Endothelial cell of umbilical vein (primary cell): ENCODE results near the gene ZNF580. TPM values are rescaled to one million over a fixed set of nuclear protein-coding genes. Genes with fewer than 3 reads are reported as not detected.

Experiments used
- BruUV-seq: library from RNA; stranded (reverse); fragments of 400-500 nt; replicated peaks from 2 replicates; lab custom pipeline; 2021; lab: Mats Ljungman, UMichigan
- CTCF ChIA-PET: fragments of 300-600, 350-600 bp; sonication (Branson Sonifier 250); formaldehyde crosslinking; loops from one replicate; lab custom pipeline; 2021; ENCODE audit warnings: antibody characterized with exemption, inconsistent platforms; lab: Charles Lee
- POLR2A ChIA-PET: fragments of 300-600, 350-600 bp; sonication (Branson Sonifier 250); formaldehyde crosslinking; loops from one replicate; lab custom pipeline; 2021; ENCODE audit warnings: antibody characterized with exemption, inconsistent platforms; lab: Charles Lee
- DNase-seq: peaks from one replicate; pipeline ENCODE4 v3.0.0-alpha.2; 2011; ENCODE audit warnings: low read depth, low spot score
- FAIRE-seq: peaks from 2 replicates; lab custom pipeline; 2011; peaks lifted over from hg19 to GRCh38; lab: Jason Lieb, UNC
- H2AFZ ChIP-seq: 2 replicates; pipeline ENCODE4 v1.6.0; 2012; ENCODE audit warnings: low read depth, low read length, control low read depth, inconsistent platforms
- H3K27ac ChIP-seq: 2 replicates; pipeline ENCODE4 v1.5.1; 2011; ENCODE audit warnings: low read depth, mild to moderate bottlenecking, control low read depth, low read length, moderate library complexity; ENCODE audit not compliant: insufficient read depth
- H3K27me3 ChIP-seq, 2 experiments: 2 replicates each; pipeline versions ENCODE4 v1.6.0 to v1.6.1; 2011; ENCODE audit warnings: low read length in 2 of 2, mixed read lengths in 1 of 2; ENCODE audit not compliant: control insufficient read depth in 2 of 2, insufficient read depth in 2 of 2
- H3K36me3 ChIP-seq, 2 experiments: 2 replicates in 1 of 2; 3 replicates in 1 of 2; pipeline ENCODE4 v1.5.1; 2011; ENCODE audit warnings: low read length in 2 of 2, mild to moderate bottlenecking in 1 of 2, moderate library complexity in 1 of 2; ENCODE audit not compliant: control insufficient read depth in 2 of 2, insufficient read depth in 2 of 2; ENCODE audit errors: extremely low read depth in 1 of 2
- H3K4me1 ChIP-seq: 3 replicates; pipeline ENCODE4 v1.5.1; 2011; ENCODE audit warnings: mild to moderate bottlenecking, low read length; ENCODE audit not compliant: control insufficient read depth, insufficient read depth; ENCODE audit errors: extremely low read depth
- H3K4me2 ChIP-seq: 2 replicates; pipeline ENCODE4 v1.6.1; 2011; ENCODE audit warnings: low read length, control low read depth, mixed read lengths; ENCODE audit not compliant: insufficient read depth
- H3K4me3 ChIP-seq, 3 experiments: fragments of 200-600 bp in 1 of 3; sonication (generic), shearing (Covaris generic) in 1 of 3; replicated peaks in 1 of 3; 2 replicates each; pipeline ENCODE4 v1.5.1; 2011 to 2016; ENCODE audit warnings: control low read depth in 3 of 3, low read length in 3 of 3, mild to moderate bottlenecking in 2 of 3, inconsistent platforms in 1 of 3, low read depth in 1 of 3, moderate library complexity in 1 of 3; ENCODE audit not compliant: insufficient read depth in 1 of 3
- H3K79me2 ChIP-seq: 2 replicates; pipeline ENCODE4 v1.6.0; 2012; ENCODE audit warnings: low read length, inconsistent platforms; ENCODE audit not compliant: control insufficient read depth, insufficient read depth
- H3K9ac ChIP-seq: replicated peaks from 2 replicates; pipeline ENCODE3; 2011; ENCODE audit warnings: low read length, control low read depth; ENCODE audit not compliant: insufficient read depth; ENCODE audit errors: extremely low read depth
- H3K9me1 ChIP-seq: replicated peaks from 3 replicates; pipeline ENCODE4 v1.6.0; 2011; ENCODE audit warnings: mild to moderate bottlenecking, low read length; ENCODE audit not compliant: control insufficient read depth, insufficient read depth; ENCODE audit errors: extremely low read depth
- H3K9me3 ChIP-seq: replicated peaks from 2 replicates; pipeline ENCODE4 v1.5.1; 2012; ENCODE audit warnings: low read length, inconsistent platforms; ENCODE audit not compliant: control insufficient read depth, insufficient read depth
- H4K20me1 ChIP-seq: replicated peaks from 2 replicates; pipeline ENCODE3; 2011; ENCODE audit warnings: mild to moderate bottlenecking, low read length; ENCODE audit not compliant: control insufficient read depth, insufficient read depth; ENCODE audit errors: extremely low read depth
- CTCF ChIP-seq, 2 donors: IDR thresholded peaks; 1 replicate in 1 of 2; 2 replicates in 1 of 2; pipeline ENCODE4 v1.5.1; 2011; ENCODE audit warnings: low read length in 2 of 2, mild to moderate bottlenecking in 2 of 2, moderate library complexity in 2 of 2, control low read depth in 1 of 2, inconsistent platforms in 1 of 2, low read depth in 1 of 2; ENCODE audit not compliant: insufficient read depth in 1 of 2; ENCODE audit errors: extremely low read depth in 1 of 2
- EZH2 ChIP-seq: IDR thresholded peaks from 2 replicates; pipeline ENCODE4 v1.6.1; 2012; ENCODE audit warnings: borderline replicate concordance, low read depth, mild to moderate bottlenecking, moderate library complexity, low read length, inconsistent platforms; ENCODE audit not compliant: severe bottlenecking
- FOS ChIP-seq: IDR thresholded peaks from 2 replicates; pipeline ENCODE4 v1.6.1; 2011; ENCODE audit warnings: mild to moderate bottlenecking, low read length, moderate library complexity, borderline replicate concordance; ENCODE audit not compliant: insufficient read depth
- GATA2 ChIP-seq: IDR thresholded peaks from 2 replicates; pipeline ENCODE4 v1.7.0; 2011; ENCODE audit warnings: low read depth, mild to moderate bottlenecking, moderate library complexity, mixed read lengths, low read length; ENCODE audit not compliant: insufficient read length, insufficient read depth
- JUN ChIP-seq: IDR thresholded peaks from 2 replicates; pipeline ENCODE4 v1.6.1; 2011; ENCODE audit warnings: borderline replicate concordance, low read depth; ENCODE audit not compliant: insufficient read length, insufficient read depth
- MAX ChIP-seq: IDR thresholded peaks from 2 replicates; pipeline ENCODE4 v1.6.1; 2011; ENCODE audit not compliant: insufficient read depth, insufficient read length
- MYC ChIP-seq: IDR thresholded peaks from one replicate; pipeline ENCODE4 v1.6.1; 2011; ENCODE audit warnings: mild to moderate bottlenecking, low read depth, low read length
- POLR2A ChIP-seq: IDR thresholded peaks from 2 replicates; pipeline ENCODE4 v1.6.1; 2012; ENCODE audit warnings: low read depth, mild to moderate bottlenecking, control low read depth, low read length
- POLR2AphosphoS5 ChIP-seq: IDR thresholded peaks from 2 replicates; pipeline ENCODE4 v1.6.1; 2012; ENCODE audit warnings: low read depth, mild to moderate bottlenecking, control low read depth, low read length, moderate library complexity; ENCODE audit not compliant: insufficient read depth
- dilution Hi-C: fragments of 300-500 bp; cut with MboI; formaldehyde crosslinking; loops from one replicate; pipeline ENCODE4 v1.15.0; 2019; ENCODE audit warnings: low sequenced_read_pairs; ENCODE audit not compliant: extremely low pct_ligation_motif_present
- intact Hi-C: fragments of 100-400 bp; cut with micrococcal nuclease; formaldehyde crosslinking; loops from one replicate; pipeline ENCODE4 v1.10.0; 2022
- polyA plus RNA-seq, 4 experiments: library from polyadenylated mRNA; depleted of rRNA in 3 of 4; stranded (reverse) in 3 of 4; unstranded in 1 of 4; fragments of >200 nt; gene quantifications; 2 replicates each; pipeline versions ENCODE4 v1.2.1 to v1.2.3, GENCODE V29; 2011 to 2012; ENCODE audit warnings: missing spikeins in 1 of 4
- total RNA-seq: library from RNA; stranded (reverse); gene quantifications from 2 replicates; pipeline ENCODE4 v1.2.3, GENCODE V29; 2021

The ZNF580 gene
- total and polyA plus RNA-seq, 2 donors (not counting 3 experiments of a cell fraction or from before 2014, with no cell fraction given): 13.7 to 41.1 TPM

- CTCF ChIA-PET: interaction anchor here (0.7 to 3.8 kb wide), 28 partner anchors 11 to 466 kb away, joined by 3 to 40 read pairs (median 6); partner anchors contain the start of genes ZNF628 and ZNF784
- Histone ChIP-seq H3K4me3 (peak overlapping the region in 1 of 3 experiments; percentile 25), H3K27ac (no peak overlapping the region), H3K4me1 (peaks cover 13% of the 10 kb centered on the region), H3K9ac (no peak overlapping the region), H3K4me2 (peak overlapping the region; percentile 59), H2AFZ (no peak overlapping the region), H3K9me1 (no peaks in the 10 kb centered on the region), H4K20me1 (no peaks in the 10 kb centered on the region), H3K9me3 (no peaks in the 10 kb centered on the region), H3K27me3 (no peaks in the 10 kb centered on the region), H3K36me3 (peaks cover 0 to 5% of the 10 kb centered on the region in 2 experiments), H3K79me2 (peaks cover 26% of the 10 kb centered on the region)
- POLR2A ChIA-PET: no interaction called here
- intact Hi-C loops: loop anchor here (1.0 to 10.0 kb wide), 4 partner anchors 90 to 352 kb away; partner anchors contain the start of genes C19orf85, ISOC2, PPP6R1 and RPL28
- FAIRE-seq: no peak
- TF ChIP-seq GATA2 (no peak), CTCF (IDR thresholded peaks at IDR 0.05; ENCODE audit: extremely low read depth in 1 of 2, insufficient read depth in 1 of 2, low read depth in 1 of 2, low read length in 2 of 2) (no peak), EZH2 (no peak), POLR2A (no peak), MYC (no peak), MAX (no peak), JUN (no peak), FOS (no peak), POLR2AphosphoS5 (no peak)
- no TSS peak for BruUV-seq
- DNase-seq: no peak
- dilution Hi-C loops: loop anchor here (10.0 kb wide), 1 partner anchor 92 kb away; no protein-coding TSS in a partner anchor
These were observed 34.0 kb upstream of the ZNF580 start for GRCh38 chr19:55606817-55607216.
